ENCODE results near the gene TRIM41.
"Not testable (repeated sequence)": the region's sequence is repeated elsewhere in the genome, so short reads cannot be mapped to it uniquely, and the experiment has no call there.

TRIM41 gene

GRCh38 chr5:181223058-181223728, at the start of gene TRIM41:
TRIM41 (plus strand) TSS chr5:181223281; CDS start chr5:181224000, 719 bp downstream.
- no peak for DNase-seq

DNA sequence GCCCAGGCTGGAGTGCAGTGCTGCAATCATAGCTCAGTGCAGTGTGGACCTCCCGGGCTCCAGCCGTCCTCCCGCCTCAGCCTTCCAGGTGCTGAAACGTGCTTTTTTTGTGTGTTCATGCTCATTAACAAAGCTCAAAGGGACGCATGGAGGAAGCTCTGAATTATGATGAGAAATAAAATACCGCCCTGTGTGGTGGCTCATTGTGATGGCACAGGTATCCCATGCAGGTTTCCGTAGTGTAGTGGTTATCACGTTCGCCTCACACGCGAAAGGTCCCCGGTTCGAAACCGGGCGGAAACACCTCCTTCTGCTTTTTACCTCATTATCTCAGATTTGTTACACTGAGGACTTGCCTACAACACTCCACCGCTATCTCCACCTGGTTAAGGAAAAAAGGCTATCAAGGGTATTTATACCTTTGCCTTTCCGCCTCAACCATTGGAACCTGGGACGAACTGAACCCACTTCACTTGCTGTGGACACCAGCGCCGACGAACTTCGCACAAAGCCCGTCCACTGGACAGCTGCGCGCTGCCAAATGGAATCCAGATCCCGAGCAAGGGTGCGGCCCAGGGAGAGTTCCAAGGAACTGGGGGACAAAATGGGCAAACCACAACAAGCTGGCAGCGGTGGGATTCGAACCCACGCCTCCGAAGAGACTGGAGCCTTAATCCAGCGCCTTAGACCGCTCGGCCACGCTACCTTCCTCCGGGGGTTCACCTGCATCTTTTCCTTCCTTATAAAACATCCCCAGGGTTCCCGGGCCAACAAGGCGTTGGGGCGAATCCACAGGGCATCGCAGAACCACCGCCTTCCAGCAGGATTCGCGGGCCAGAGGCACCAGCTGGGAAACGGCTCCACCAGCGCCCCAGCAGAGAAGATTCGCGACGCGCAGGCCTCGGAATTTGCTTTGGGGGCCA, 49.4 kb upstream of the TRIM41 start:
- DNase-seq = no peak

GRCh38 chr5:181176254-181176952, 46.7 kb upstream of the TRIM41 start:
- no peak for DNase-seq

- DNase-seq = not testable (repeated sequence)
These were observed 45.5 kb upstream of the TRIM41 start for GRCh38 chr5:181177559-181177958.

DNA sequence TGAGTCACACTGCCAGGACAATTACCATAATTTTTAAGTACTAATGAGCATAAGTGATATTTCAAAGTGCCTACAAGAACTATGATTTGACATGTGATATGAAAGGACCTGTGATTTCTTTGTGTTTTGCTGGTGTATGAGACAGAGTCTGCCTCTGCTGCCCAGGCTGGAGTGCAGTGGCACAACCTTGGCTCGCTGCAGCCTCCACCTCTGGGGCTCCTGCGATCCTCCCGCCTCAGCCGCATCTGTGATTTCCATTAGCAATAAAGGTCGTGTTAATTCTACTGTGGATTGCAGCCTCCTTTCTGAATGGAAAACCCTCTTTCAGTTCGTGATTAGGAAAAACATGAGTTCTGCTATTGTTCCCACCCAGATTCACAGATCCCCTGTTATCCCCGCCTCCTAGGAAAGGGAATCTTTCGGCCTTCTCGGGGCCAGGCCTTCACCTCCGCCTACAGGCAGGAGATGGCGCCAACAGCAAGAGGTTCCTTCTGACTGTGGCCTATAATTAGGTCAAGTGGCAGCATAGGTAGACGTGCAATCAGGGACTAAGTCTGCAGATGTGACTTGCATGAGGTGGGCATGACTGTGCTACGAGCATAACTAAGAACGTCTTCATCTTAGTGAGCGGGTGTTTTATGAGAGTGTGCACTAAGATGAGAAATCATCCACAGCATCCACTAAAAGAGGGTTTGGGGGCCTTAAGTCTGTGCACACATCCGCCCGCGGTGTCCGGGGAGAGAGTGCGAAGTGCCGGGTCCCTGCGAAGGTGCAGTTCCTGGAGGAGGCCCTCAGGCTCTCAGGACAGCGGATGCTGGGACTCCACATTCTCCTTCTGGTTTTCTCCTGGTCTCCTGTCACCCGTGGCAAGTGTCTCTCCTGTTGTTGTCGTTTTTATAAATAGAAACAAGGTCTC, 41.2 kb upstream of the TRIM41 start:
- no peak for DNase-seq

DNA sequence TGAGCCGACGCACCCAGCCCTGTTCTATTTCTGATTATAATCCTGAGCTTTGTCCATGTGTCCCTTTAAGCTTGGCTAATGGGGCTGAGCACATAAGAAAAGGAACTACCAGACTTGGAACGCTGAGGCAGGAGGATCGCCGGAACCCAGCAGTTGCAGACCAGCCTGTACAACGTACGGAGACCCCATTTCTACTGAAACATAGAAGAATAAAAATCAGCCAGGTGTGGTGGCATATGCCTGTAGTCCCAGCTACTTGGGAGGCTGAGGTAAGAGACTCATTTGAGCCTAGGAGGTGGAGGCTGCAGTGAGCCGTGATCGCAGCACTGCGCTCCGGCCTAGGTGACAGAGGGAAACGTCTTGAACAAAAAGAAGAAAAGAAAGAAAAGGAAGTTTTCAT, 40.4 kb upstream of the TRIM41 start:
- no peak for DNase-seq

DNA sequence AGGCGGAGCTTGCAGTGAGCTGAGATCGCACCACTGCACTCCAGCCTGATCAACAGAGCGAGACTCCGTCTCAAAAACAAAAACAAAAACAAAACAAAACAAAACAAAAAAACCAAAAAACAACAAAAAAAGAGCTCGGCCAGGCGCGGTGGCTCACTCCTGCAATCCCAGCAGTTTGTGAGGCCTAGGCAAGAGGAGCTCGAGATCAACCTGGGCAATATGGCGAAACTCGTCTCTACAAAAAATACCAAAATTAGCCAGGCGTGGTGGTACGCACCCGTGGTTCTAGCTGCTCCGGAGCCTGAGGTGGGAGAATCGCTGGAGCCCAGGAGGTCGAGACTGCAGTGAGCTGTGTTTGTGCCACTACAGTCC, 38.2 kb upstream of the TRIM41 start:
- DNase-seq = no peak

GRCh38 chr5:181185560-181185959, 37.5 kb upstream of the TRIM41 start:
- no peak for DNase-seq

GRCh38 chr5:181186022-181186421, 37.1 kb upstream of the TRIM41 start:
- DNase-seq = no peak

- DNase-seq = no peak
These were observed 36.0 kb upstream of the TRIM41 start for GRCh38 chr5:181186986-181187499.

DNA sequence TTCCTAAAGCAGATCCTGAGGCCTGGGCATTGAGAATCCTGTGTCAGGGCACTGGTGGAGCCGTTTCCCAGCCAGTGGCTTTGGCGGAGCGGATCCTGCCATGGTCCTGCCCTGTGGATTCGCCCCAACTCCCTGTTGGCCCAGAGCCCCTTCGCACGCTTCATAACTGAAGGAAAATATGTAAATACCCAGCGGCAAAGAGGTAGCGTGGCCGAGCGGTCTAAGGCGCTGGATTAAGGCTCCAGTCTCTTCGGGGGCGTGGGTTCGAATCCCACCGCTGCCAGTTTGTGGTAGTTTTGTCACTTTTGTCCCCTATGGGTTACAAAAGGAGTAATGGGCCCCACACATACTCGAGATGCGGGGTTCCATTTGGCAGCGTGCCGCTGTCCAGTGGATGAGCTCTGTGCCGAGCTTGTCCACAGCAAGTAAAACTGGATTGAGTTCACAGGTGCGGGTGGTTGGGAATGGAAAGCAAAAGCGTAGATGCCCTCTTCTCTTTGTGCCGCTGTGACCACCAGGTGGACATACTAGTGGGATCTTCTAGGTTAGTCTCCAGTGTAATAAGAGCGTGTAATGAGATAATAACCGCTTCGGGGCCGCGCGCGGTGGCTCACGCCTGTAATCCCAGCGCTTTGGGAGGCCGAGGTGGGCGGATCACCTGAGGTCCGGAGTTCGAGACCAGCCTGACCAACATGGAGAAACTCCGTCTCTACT, 35.4 kb upstream of the TRIM41 start:
- no peak for DNase-seq

GRCh38 chr5:181188700-181189362, 34.2 kb upstream of the TRIM41 start:
- DNase-seq = no peak

DNA sequence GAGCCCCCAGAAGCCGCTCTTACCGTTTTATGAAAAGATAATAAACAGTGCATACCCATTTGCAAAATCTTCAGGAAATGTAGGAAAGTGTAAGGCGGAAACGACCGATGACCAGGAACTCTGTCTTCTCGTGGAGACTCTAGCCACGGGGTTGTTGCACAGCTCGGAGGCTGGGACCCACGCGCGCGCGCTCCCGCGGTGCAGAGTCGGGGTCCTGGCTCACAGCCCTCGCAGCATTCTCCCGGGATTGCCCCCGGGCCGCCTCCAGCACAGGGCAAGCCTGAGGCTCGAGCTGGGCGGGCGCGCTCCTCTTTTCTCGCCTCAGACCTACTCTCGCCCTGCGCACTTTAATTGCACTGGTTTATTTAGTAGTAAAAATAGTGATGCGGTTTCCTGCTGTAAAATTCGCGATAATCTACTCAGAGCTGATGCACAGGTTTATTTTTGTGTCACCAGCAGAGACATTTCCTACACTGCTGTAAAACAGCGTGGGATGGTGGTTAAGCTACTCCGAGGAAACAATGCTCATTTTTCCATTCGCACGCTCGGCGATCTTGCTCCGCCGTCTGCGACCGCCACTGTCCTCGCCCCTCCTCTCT, 33.6 kb upstream of the TRIM41 start:
- DNase-seq = no peak

DNA sequence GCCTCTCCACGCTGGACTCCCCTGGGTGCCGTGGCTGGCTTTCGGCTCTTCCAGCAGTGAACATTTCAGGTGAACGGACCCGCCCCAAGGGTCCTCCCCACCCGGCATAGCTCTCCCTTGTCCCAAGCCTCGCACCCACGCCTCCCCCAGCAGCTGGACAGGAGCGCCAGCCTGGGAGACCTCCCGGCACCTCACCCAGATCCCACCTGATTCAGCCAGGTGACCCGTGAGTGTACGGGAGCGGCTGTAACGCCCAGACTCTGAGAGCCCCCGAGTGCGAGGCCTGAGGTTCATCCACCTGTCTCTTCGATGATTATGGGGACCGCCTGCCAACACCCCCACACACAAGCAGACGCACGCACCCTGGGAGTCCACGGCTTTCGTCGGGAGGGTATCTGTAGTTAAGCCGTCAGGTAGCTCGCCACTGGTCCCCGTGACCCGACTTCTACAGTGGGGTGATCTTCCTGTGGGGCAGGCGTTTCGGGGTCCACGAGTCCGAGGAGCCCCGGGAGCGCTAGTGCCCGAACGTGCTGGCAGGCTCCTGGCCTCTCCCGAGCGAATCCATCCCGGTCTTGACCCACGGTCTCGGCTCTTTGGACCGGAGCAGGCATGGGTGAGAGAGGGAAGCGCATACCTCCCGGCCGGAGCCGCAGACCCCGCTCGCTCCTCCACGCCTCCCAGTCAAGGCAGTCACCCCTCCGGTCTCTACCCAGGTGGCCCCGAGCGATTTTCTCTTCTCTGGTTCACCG, 32.9 kb upstream of the TRIM41 start:
- no peak for DNase-seq

- DNase-seq = no peak
These were observed 32.2 kb upstream of the TRIM41 start for GRCh38 chr5:181190711-181191525.

DNA sequence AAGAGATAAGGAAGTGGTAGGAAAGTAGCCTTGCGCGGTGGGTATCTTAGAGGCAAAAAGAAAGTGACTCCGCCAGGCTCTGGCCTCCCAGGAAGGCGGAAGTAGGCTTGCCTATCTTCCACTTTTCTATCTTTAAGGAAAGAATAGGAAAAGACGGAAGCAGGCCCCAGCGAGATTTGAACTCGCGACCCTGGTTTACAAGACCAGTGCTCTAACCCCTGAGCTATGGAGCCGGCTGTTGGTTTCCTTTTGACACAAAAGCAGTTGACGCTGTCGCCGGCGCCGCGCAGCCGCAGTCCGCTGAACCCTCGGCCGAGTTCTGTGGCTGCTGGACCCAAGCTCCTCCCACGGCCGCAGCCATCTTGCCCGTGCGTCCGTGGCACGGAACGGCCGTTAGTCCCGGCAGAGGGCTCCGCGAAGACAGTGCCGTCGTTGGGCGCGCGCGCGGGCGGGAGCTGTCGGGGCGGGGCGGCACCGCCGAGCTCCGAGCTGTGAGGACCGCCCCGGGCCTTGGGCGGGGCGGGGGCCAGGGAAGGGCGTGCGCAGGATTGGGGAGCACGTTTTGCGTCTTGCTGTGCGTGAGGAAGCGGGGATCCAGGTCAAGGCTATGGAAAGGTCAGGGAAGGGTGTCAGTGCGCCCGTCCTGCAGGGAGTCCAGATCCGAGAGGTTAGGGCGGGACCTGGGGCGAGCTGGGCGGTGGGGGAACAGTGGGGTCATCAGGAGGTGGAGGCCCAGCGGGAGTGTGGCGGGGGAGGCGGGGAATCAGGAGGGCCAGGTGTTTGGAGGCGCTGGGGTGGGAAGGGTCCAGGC, 31.4 kb upstream of the TRIM41 start:
- no peak for DNase-seq

DNA sequence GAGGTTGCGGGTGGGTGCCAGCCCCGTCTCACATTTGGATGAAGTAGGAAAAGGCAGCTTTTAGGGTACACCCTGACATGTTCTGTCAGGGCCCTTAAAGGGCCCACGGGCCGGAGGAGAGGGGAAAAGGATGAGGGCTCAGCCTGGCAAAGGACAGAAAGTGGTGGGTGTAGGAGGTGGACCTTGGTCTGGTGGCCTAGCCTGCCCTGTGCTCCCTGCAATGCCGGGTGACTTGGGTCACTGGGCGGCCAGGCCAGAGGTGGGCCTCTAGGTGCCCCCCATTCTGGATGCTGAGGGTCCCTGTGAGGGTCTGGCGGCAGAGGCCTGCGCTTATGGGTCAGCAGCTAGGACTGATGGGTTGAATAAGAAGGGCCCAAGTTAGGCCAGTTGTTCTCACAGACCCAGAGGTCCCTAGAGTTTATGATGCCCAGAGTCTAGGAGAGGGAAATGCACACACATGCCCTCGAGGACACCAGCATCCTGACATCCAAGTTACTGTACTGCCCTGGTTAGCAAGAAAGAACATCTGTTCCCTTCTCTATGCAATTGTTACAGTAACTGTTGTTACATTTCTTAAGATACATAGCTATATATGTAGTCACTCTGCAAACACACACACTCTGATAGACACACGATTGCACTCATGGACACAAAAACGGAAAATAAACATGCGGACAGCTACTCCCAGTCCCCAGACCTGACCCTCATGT, 30.6 kb upstream of the TRIM41 start:
- DNase-seq = no peak
